Keratinocyte (primary cell): ENCODE results near the gene HIPK1. TPM values are rescaled to one million over a fixed set of nuclear protein-coding genes. Genes with fewer than 3 reads are reported as not detected.

Source experiments
- DNase-seq: peaks from one replicate; pipeline ENCODE4 v3.0.0-alpha.2; 2011; ENCODE audit warnings: low read depth, missing footprints, low spot score
- FAIRE-seq: peaks from 2 replicates; lab custom pipeline; 2011; peaks lifted over from hg19 to GRCh38; lab: Jason Lieb, UNC
- H2AFZ ChIP-seq: 2 replicates; pipeline ENCODE4 v1.6.0; 2012; ENCODE audit warnings: low read length, control low read depth, inconsistent platforms; ENCODE audit not compliant: control insufficient read depth
- H3K27ac ChIP-seq: 2 replicates; pipeline ENCODE4 v1.5.1; 2011; ENCODE audit warnings: low read length; ENCODE audit not compliant: control insufficient read depth, insufficient read depth
- H3K27me3 ChIP-seq: 3 replicates; pipeline ENCODE4 v1.6.0; 2011; ENCODE audit warnings: low read length; ENCODE audit not compliant: control insufficient read depth, insufficient read depth; ENCODE audit errors: extremely low read depth
- H3K36me3 ChIP-seq, 2 experiments: 2 replicates in 1 of 2; 3 replicates in 1 of 2; pipeline ENCODE4 v1.5.1; 2011; ENCODE audit warnings: low read length in 2 of 2, mild to moderate bottlenecking in 1 of 2; ENCODE audit not compliant: control insufficient read depth in 2 of 2, insufficient read depth in 2 of 2; ENCODE audit errors: extremely low read depth in 1 of 2
- H3K4me1 ChIP-seq: 3 replicates; pipeline ENCODE4 v1.5.1; 2011; ENCODE audit warnings: low read length; ENCODE audit not compliant: control insufficient read depth, insufficient read depth; ENCODE audit errors: extremely low read depth
- H3K4me2 ChIP-seq: 3 replicates; pipeline ENCODE4 v1.6.0; 2011; ENCODE audit warnings: low read depth, low read length; ENCODE audit not compliant: control insufficient read depth, insufficient read depth; ENCODE audit errors: extremely low read depth
- H3K4me3 ChIP-seq, 3 experiments: fragments of 200-600 bp in 1 of 3; sonication (generic) in 1 of 3; 2 replicates in 2 of 3; 3 replicates in 1 of 3; pipeline ENCODE4 v1.5.1; 2011 to 2016; ENCODE audit warnings: low read length in 3 of 3, mild to moderate bottlenecking in 3 of 3, control low read depth in 2 of 3, inconsistent platforms in 1 of 3, low read depth in 1 of 3, mixed read lengths in 1 of 3, mixed run types in 1 of 3, moderate library complexity in 1 of 3; ENCODE audit not compliant: control insufficient read depth in 2 of 3, insufficient read depth in 2 of 3; ENCODE audit errors: extremely low read depth in 1 of 3
- H3K79me2 ChIP-seq: 2 replicates; pipeline ENCODE4 v1.6.0; 2012; ENCODE audit warnings: low read length; ENCODE audit not compliant: control insufficient read depth, insufficient read depth
- H3K9ac ChIP-seq: 3 replicates; pipeline ENCODE4 v1.6.0; 2011; ENCODE audit warnings: low read length; ENCODE audit not compliant: control insufficient read depth, insufficient read depth; ENCODE audit errors: extremely low read depth
- H3K9me1 ChIP-seq: 3 replicates; pipeline ENCODE4 v1.6.0; 2011; ENCODE audit warnings: low read length; ENCODE audit not compliant: control insufficient read depth, insufficient read depth; ENCODE audit errors: extremely low read depth
- H3K9me3 ChIP-seq: 2 replicates; pipeline ENCODE4 v1.5.1; 2012; ENCODE audit warnings: low read depth, low read length; ENCODE audit not compliant: control insufficient read depth
- H4K20me1 ChIP-seq: 3 replicates; pipeline ENCODE4 v1.6.0; 2011; ENCODE audit warnings: low read length; ENCODE audit not compliant: control insufficient read depth, insufficient read depth; ENCODE audit errors: extremely low read depth
- EZH2 ChIP-seq: IDR thresholded peaks from one replicate; pipeline ENCODE4 v1.6.1; 2012; ENCODE audit warnings: inconsistent platforms, mild to moderate bottlenecking, low read length, moderate library complexity
- dilution Hi-C: fragments of 300-500 bp; cut with MboI; formaldehyde crosslinking; loops from one replicate; pipeline ENCODE4 v1.7.0; 2020; ENCODE audit warnings: low sequenced_read_pairs; ENCODE audit not compliant: extremely low pct_ligation_motif_present
- polyA plus RNA-seq, 5 experiments: library from polyadenylated mRNA; depleted of rRNA in 3 of 5; stranded (reverse) in 3 of 5; stranded (forward) in 1 of 5; unstranded in 1 of 5; fragments of >200 nt; gene quantifications; 1 replicate in 1 of 5; 2 replicates in 3 of 5; 3 replicates in 1 of 5; pipeline versions ENCODE4 v1.2.1 to v1.2.3, GENCODE V29; 2011 to 2012; ENCODE audit warnings: missing spikeins in 2 of 5, low read depth in 1 of 5, low replicate concordance in 1 of 5
- TF ChIP-seq, protein P1 (sequence below), 3 experiments: IDR thresholded peaks in 1 of 3; conservative IDR thresholded peaks in 1 of 3; optimal IDR thresholded peaks in 1 of 3; 2 replicates in 2 of 3; 3 replicates in 1 of 3; pipeline versions ENCODE3 to v1.5.1; 2011; ENCODE audit warnings: low read length in 3 of 3, mild to moderate bottlenecking in 3 of 3, moderate library complexity in 2 of 3, control low read depth in 1 of 3, inconsistent platforms in 1 of 3; ENCODE audit not compliant: insufficient read depth in 2 of 3; ENCODE audit errors: extremely low read depth in 1 of 3

Gene HIPK1
- polyA plus RNA-seq, 1 donor (not counting 4 experiments of a cell fraction or from before 2014, with no cell fraction given): 19.9 TPM

DNA sequence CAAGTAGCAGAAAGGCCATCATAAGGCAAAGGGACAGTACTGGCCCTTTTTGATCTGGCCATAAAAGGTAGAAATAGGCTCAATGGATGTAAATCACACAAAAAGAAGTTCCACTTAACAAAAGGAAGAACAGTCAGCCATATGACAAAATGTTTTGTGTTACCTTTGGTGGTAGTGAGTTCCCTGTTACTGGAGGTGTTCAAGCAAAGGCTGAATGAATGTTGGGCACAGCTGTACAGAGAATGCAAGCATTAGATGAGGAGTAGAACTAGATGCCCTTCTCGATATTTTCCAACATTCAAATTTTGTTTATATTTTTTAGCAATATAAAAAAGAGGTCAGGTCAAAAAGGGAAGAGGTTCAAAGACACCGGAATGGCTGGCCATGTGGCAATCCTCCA lies 70.1 kb downstream of the HIPK1 start:
- no peak overlapping the region for H3K27ac ChIP-seq
- no peak overlapping the region for H2AFZ ChIP-seq
- TF ChIP-seq EZH2: no peak
- TF ChIP-seq, protein P1, sequence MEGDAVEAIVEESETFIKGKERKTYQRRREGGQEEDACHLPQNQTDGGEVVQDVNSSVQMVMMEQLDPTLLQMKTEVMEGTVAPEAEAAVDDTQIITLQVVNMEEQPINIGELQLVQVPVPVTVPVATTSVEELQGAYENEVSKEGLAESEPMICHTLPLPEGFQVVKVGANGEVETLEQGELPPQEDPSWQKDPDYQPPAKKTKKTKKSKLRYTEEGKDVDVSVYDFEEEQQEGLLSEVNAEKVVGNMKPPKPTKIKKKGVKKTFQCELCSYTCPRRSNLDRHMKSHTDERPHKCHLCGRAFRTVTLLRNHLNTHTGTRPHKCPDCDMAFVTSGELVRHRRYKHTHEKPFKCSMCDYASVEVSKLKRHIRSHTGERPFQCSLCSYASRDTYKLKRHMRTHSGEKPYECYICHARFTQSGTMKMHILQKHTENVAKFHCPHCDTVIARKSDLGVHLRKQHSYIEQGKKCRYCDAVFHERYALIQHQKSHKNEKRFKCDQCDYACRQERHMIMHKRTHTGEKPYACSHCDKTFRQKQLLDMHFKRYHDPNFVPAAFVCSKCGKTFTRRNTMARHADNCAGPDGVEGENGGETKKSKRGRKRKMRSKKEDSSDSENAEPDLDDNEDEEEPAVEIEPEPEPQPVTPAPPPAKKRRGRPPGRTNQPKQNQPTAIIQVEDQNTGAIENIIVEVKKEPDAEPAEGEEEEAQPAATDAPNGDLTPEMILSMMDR (optimal IDR thresholded peaks at IDR 0.05 in 1 of 3, IDR thresholded peaks at IDR 0.05 in 1 of 3, conservative IDR thresholded peaks at IDR 0.05 in 1 of 3; ENCODE audit: extremely low read depth in 1 of 3, insufficient read depth in 2 of 3, low read length in 3 of 3): no peak
- no peak overlapping the region for H3K9ac ChIP-seq
- H3K9me1 ChIP-seq: no peaks in the 10 kb centered on the region
- H3K4me2 ChIP-seq: no peak overlapping the region
- H3K27me3 ChIP-seq: peaks cover 11% of the 10 kb centered on the region
- peaks cover 4% of the 10 kb centered on the region for H3K9me3 ChIP-seq
- H3K4me3 ChIP-seq: no peak overlapping the region
- no peaks in the 10 kb centered on the region for H3K36me3 ChIP-seq
- FAIRE-seq (no peak), DNase-seq (no peak)
- H3K79me2 ChIP-seq: no peaks in the 10 kb centered on the region
- no peaks in the 10 kb centered on the region for H4K20me1 ChIP-seq
- dilution Hi-C loops: no loop called here
- no peaks in the 10 kb centered on the region for H3K4me1 ChIP-seq

DNA sequence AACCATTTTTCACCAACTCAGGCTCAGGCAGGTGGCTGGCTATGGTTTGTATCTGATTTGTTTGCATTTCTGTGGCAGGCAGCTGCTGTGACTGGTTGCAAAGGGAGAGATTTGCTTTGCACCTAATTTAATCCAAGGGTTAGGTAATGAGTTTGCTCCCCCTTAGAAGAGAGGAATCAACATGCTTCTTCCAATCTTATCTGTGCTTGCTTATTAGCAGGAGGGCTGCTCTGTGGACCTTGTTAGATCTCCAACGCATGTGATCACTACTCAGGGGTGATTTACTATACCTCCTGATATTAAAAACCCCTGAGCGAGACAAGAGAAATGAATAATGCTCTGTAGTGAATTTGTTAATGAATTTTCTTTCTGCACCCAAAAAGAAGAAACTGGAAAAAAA lies 70.7 kb downstream of the HIPK1 start:
- Histone ChIP-seq H3K9ac (no peak overlapping the region), H3K4me1 (no peaks in the 10 kb centered on the region), H2AFZ (no peak overlapping the region), H3K36me3 (no peaks in the 10 kb centered on the region), H3K9me3 (peaks cover 4% of the 10 kb centered on the region), H3K4me3 (no peak overlapping the region), H3K79me2 (no peaks in the 10 kb centered on the region), H3K9me1 (no peaks in the 10 kb centered on the region), H3K27me3 (peaks cover 11% of the 10 kb centered on the region), H3K4me2 (no peak overlapping the region), H4K20me1 (no peaks in the 10 kb centered on the region), H3K27ac (no peak overlapping the region)
- dilution Hi-C loops: no loop called here
- FAIRE-seq: no peak
- TF ChIP-seq EZH2: no peak
- TF ChIP-seq, protein P1 (optimal IDR thresholded peaks at IDR 0.05 in 1 of 3, IDR thresholded peaks at IDR 0.05 in 1 of 3, conservative IDR thresholded peaks at IDR 0.05 in 1 of 3; ENCODE audit: extremely low read depth in 1 of 3, insufficient read depth in 2 of 3, low read length in 3 of 3): no peak
- DNase-seq: no peak
